ENCODE measurements around the gene FAR2.

FAR2 gene

DNA sequence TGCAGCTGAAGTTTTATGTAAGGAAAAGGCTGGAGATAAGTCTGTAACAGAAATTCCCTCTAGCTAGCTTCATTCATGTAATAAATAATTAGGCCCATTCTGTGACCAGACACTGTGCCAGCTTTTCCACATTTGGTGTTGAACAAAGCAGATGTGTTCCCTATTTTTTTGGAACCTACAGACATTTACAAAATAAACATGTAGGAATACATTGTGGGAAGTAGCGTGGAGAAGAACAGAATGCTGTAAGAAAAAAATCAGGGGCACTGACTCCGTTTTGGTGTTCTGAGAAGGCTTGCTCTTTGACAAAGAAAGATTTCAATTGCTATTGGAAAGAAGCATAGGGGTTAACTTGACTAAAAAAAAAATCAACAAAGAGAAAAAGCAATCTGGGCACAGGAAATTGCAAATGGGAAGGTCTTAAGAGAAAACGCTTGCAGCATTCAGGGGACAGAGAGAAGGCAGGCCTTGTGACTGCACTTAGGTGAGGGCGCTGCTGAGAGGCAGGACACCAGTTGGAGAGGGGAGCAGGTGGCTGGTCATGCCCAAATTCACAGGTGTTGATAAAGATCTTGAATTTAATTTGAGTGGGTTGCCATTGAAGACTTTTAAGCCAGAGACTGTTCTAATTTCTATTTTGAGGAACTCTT, 4.0 kb downstream of the FAR2 start:
- H3K4me3 ChIP-seq (ENCODE audit: low read length) = no peak overlapping the region
- TF ChIP-seq, protein P1, sequence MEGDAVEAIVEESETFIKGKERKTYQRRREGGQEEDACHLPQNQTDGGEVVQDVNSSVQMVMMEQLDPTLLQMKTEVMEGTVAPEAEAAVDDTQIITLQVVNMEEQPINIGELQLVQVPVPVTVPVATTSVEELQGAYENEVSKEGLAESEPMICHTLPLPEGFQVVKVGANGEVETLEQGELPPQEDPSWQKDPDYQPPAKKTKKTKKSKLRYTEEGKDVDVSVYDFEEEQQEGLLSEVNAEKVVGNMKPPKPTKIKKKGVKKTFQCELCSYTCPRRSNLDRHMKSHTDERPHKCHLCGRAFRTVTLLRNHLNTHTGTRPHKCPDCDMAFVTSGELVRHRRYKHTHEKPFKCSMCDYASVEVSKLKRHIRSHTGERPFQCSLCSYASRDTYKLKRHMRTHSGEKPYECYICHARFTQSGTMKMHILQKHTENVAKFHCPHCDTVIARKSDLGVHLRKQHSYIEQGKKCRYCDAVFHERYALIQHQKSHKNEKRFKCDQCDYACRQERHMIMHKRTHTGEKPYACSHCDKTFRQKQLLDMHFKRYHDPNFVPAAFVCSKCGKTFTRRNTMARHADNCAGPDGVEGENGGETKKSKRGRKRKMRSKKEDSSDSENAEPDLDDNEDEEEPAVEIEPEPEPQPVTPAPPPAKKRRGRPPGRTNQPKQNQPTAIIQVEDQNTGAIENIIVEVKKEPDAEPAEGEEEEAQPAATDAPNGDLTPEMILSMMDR (conservative IDR thresholded peaks at IDR 0.05; ENCODE audit: low read depth, low read length) = no peak
- no peak for DNase-seq (ENCODE audit: low read depth)

DNA sequence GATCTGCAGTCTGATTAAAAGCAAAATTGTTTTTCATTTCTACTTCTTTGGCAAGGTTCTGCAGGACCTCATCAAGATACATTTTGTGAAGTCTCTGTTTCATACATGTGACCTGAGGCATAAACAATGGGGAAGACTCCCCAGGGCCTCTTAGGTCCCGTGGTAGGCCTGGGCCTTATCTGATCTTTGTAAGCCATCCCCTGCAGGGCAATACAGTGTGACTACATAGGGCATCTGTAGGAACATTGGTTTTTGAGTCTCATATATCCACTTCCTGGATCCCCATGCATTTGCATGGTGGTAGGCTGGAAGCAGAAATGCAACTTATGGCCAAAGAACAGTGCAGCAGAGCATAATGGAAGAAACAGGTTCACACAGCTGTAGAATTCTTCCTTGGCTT, 6.0 kb downstream of the FAR2 start:
- TF ChIP-seq, protein P1 (conservative IDR thresholded peaks at IDR 0.05; ENCODE audit: low read depth, low read length) = no peak
- DNase-seq (ENCODE audit: low read depth) = no peak
- no peak overlapping the region for H3K4me3 ChIP-seq (ENCODE audit: low read length)

- TF ChIP-seq, protein P1 (conservative IDR thresholded peaks at IDR 0.05; ENCODE audit: low read depth, low read length) = no peak
- DNase-seq (ENCODE audit: low read depth) = no peak
- no peak overlapping the region for H3K4me3 ChIP-seq (ENCODE audit: low read length)
These were observed 8.4 kb downstream of the FAR2 start for GRCh38 chr12:29157486-29157946.

- H3K4me3 ChIP-seq (ENCODE audit: low read length) = no peak overlapping the region
- DNase-seq (ENCODE audit: low read depth) = no peak
- TF ChIP-seq, protein P1 (conservative IDR thresholded peaks at IDR 0.05; ENCODE audit: low read depth, low read length) = no peak
These were observed 9.2 kb downstream of the FAR2 start for GRCh38 chr12:29158115-29158763.

- no peak overlapping the region for H3K4me3 ChIP-seq (ENCODE audit: low read length)
- TF ChIP-seq, protein P1 (conservative IDR thresholded peaks at IDR 0.05; ENCODE audit: low read depth, low read length) = no peak
- DNase-seq (ENCODE audit: low read depth) = no peak
These were observed 10.6 kb downstream of the FAR2 start for GRCh38 chr12:29159661-29160060.

DNA sequence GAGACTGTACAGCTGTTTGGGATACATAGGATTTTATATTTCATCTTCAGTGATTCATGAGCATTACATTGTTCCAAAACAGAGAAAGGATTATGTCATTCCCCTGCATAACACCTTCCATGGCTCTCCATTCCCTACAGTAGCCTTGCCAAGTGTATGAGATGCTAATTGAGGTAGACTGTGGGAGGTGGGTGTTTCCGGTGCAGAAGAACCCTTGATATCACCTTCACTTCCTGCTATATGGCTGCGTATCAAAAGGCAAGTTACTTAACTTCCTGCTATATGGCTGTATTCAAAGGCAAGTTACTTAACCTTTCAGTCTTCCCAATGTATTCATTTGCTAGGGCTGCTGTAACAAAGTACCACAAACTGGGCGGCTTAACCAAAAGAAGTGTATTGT, 11.2 kb downstream of the FAR2 start:
- TF ChIP-seq, protein P1 (conservative IDR thresholded peaks at IDR 0.05; ENCODE audit: low read depth, low read length) = no peak
- no peak overlapping the region for H3K4me3 ChIP-seq (ENCODE audit: low read length)
- no peak for DNase-seq (ENCODE audit: low read depth)

GRCh38 chr12:29163146-29163545, 14.1 kb downstream of the FAR2 start:
- H3K4me3 ChIP-seq (ENCODE audit: low read length) = no peak overlapping the region
- DNase-seq (ENCODE audit: low read depth) = no peak
- TF ChIP-seq, protein P1 (conservative IDR thresholded peaks at IDR 0.05; ENCODE audit: low read depth, low read length) = no peak

Data from retinal pigment epithelial cell (primary cell).